Measurements from ENCODE around the gene TP73. TPM values are rescaled to one million over a fixed set of nuclear protein-coding genes. Genes with fewer than 3 reads are reported as not detected.
A peak's percentile ranks its signal among the peaks of the same experiment; 100 is the strongest.

The TP73 gene
- total and polyA plus RNA-seq, 8 donors: 1.6 to 2.7 (median 2.0) TPM

- Histone ChIP-seq H3K27me3 (peaks cover 0 to 4% of the 10 kb centered on the region in 2 donors), H3K36me3 (no peaks in the 10 kb centered on the region), H3K27ac (no peak overlapping the region), H3K4me3 (no peak overlapping the region), H3K4me1 (peaks cover 6 to 20% of the 10 kb centered on the region in 2 donors), H3K9me3 (no peaks in the 10 kb centered on the region)
- no peak for ATAC-seq
- intact Hi-C loops (cut with DNase I): no loop called here
- DNase-seq: peak in 1 of 4 donors; percentile 55
- TF ChIP-seq, protein P1, sequence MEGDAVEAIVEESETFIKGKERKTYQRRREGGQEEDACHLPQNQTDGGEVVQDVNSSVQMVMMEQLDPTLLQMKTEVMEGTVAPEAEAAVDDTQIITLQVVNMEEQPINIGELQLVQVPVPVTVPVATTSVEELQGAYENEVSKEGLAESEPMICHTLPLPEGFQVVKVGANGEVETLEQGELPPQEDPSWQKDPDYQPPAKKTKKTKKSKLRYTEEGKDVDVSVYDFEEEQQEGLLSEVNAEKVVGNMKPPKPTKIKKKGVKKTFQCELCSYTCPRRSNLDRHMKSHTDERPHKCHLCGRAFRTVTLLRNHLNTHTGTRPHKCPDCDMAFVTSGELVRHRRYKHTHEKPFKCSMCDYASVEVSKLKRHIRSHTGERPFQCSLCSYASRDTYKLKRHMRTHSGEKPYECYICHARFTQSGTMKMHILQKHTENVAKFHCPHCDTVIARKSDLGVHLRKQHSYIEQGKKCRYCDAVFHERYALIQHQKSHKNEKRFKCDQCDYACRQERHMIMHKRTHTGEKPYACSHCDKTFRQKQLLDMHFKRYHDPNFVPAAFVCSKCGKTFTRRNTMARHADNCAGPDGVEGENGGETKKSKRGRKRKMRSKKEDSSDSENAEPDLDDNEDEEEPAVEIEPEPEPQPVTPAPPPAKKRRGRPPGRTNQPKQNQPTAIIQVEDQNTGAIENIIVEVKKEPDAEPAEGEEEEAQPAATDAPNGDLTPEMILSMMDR (IDR thresholded peaks at IDR 0.05): no peak
These were observed 11.8 kb downstream of the TP73 start for GRCh38 chr1:3663999-3664699.

DNA sequence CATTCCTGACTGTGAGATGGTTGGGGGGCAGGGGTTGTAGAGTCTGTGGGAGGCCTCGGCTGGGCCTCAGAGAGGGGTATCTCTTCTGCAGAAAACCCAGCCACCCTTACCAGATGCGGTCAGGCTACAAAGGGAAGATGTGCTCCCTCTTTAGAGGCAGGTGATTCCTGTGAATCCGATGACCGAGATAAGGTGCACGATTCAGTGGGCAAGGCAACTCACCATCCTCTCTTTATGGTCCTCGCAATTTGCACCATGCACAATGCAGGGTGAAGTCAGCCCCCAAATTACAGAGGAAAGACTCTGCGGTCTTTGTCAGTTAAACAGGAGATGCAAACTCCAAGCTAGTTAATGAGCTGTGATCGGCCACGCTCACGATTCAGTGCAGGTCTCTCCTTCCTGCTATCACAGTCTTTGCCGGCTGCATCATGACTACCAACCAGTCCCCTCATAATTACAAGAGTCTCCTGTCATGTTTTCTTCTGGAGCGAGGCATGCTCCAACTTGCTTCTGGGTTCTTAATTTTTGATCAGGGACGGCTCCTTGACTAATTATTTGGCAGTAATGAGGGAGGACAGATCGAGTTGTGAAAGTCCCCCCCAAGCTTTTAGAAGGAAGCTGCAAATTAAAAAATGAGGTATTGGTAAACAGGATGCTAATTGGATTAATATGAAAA, 12.5 kb downstream of the TP73 start:
- no peak overlapping the region for H3K4me3 ChIP-seq
- TF ChIP-seq, protein P1 (IDR thresholded peaks at IDR 0.05): no peak
- H3K27me3 ChIP-seq: no peaks in the 10 kb centered on the region
- H3K9me3 ChIP-seq: no peaks in the 10 kb centered on the region
- DNase-seq: no peak
- intact Hi-C loops (cut with DNase I): no loop called here
- H3K4me1 ChIP-seq: peaks cover 6 to 27% of the 10 kb centered on the region in 2 donors
- ATAC-seq: no peak
- H3K36me3 ChIP-seq: no peaks in the 10 kb centered on the region
- H3K27ac ChIP-seq: no peak overlapping the region

DNA sequence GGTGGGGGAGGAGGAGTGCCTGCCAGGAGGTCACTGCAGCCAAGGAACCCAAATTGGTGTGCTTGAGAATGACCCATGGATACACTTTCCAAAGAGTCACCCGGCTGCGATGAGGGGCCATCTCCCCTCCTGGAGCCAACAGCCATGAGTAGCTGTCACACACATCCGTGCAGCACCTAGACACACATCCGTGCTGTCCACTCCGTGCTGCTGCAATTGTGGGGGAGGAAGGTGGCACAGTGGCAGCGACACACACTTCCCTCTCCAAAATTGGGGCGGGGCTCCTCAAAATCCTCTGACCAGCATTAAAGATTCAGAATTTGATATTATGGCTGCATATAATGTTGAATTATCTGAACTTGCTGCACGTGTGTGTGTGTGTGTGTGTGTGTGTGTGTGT, 15.8 kb downstream of the TP73 start:
- H3K27ac ChIP-seq: no peak overlapping the region
- peak in 2 of 4 donors; percentile 19 to 58 for DNase-seq
- no peaks in the 10 kb centered on the region for H3K36me3 ChIP-seq
- H3K4me1 ChIP-seq: peaks cover 6 to 28% of the 10 kb centered on the region in 2 donors
- ATAC-seq: no peak
- intact Hi-C loops (cut with DNase I): no loop called here
- no peak overlapping the region for H3K4me3 ChIP-seq
- TF ChIP-seq, protein P1 (IDR thresholded peaks at IDR 0.05): no peak
- no peaks in the 10 kb centered on the region for H3K9me3 ChIP-seq
- peaks cover 0 to 27% of the 10 kb centered on the region in 2 donors for H3K27me3 ChIP-seq

- Histone ChIP-seq H3K27ac (no peak overlapping the region), H3K27me3 (peaks cover 0 to 33% of the 10 kb centered on the region in 2 donors), H3K9me3 (no peaks in the 10 kb centered on the region), H3K4me3 (no peak overlapping the region), H3K4me1 (peaks cover 6 to 28% of the 10 kb centered on the region in 2 donors), H3K36me3 (no peaks in the 10 kb centered on the region)
- TF ChIP-seq, protein P1 (IDR thresholded peaks at IDR 0.05): no peak
- DNase-seq: peak; percentile 42 to 98 (median 88)
- intact Hi-C loops (cut with DNase I): no loop called here
- peak; percentile 95 for ATAC-seq
These were observed 16.4 kb downstream of the TP73 start for GRCh38 chr1:3668585-3669300.

DNA sequence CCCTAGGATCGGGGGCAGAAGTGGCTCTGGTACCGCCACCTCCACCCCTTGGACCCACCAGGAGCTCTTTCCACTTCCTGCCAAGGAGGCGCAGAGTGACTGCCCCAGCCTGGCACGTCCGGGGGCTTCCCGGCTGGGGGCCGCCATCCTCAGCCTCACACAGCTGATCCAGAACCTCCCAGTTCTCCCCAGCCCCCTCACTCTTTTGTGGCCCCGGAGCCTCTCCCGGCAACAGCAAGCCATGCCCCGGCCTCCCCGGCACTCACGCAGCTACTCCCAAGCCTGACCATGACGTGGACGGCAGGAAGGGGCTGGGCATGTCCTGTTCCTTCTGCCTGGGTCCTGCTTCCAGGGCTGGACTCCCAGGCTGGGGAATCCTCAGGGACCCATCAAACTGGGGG, 17.1 kb downstream of the TP73 start:
- intact Hi-C loops (cut with DNase I): no loop called here
- ATAC-seq (no peak), DNase-seq (peak in 2 of 4 donors; percentile 30 to 54)
- H3K27ac ChIP-seq: no peak overlapping the region
- no peaks in the 10 kb centered on the region for H3K9me3 ChIP-seq
- TF ChIP-seq, protein P1 (IDR thresholded peaks at IDR 0.05): no peak
- H3K4me3 ChIP-seq: no peak overlapping the region
- H3K4me1 ChIP-seq: peaks cover 6 to 26% of the 10 kb centered on the region in 2 donors
- H3K36me3 ChIP-seq: no peaks in the 10 kb centered on the region
- peaks cover 0 to 39% of the 10 kb centered on the region in 2 donors for H3K27me3 ChIP-seq
